ENCODE measurements around the gene ZNF140.

GRCh38 chr12:133080368-133081158, at the start of gene ZNF140:
- TF ChIP-seq POLR2A (IDR thresholded peaks at IDR 0.05) (peak in 1 of 2 donors; percentile 65), CTCF (IDR thresholded peaks at IDR 0.05) (peak in 3 of 5 experiments; percentile 27 to 72 (median 65)), EP300 (IDR thresholded peaks at IDR 0.05) (peak; percentile 56 to 71)
